ENCODE measurements around the gene CTXN1.
A peak's percentile ranks its signal among the peaks of the same experiment; 100 is the strongest.

Gene CTXN1

GRCh38 chr19:7928741-7929701 is 3.1 kb upstream of the CTXN1 start:
- H3K4me3 ChIP-seq, result peak overlapping the region; percentile 59
- TF ChIP-seq CTCF (IDR thresholded peaks at IDR 0.05), result no peak

GRCh38 chr19:7928334-7928706 is 2.4 kb upstream of the CTXN1 start:
- no peak for DNase-seq (ENCODE audit: low spot score)
- TF ChIP-seq CTCF (IDR thresholded peaks at IDR 0.05), result no peak
- Histone ChIP-seq H3K4me3 (peak overlapping the region; percentile 12), H3K27ac (peak overlapping the region; percentile 94)

More at GRCh38 chr19:7928741-7929701, 3.1 kb upstream of the CTXN1 start:
- DNase-seq (ENCODE audit: low spot score), result no peak
- H3K27ac ChIP-seq, result peak overlapping the region; percentile 94

GRCh38 chr19:7927605-7928333 is 1.8 kb upstream of the CTXN1 start:
- H3K4me3 ChIP-seq, result peak overlapping the region; percentile 12
- no peak for TF ChIP-seq CTCF (IDR thresholded peaks at IDR 0.05)
- no peak for DNase-seq (ENCODE audit: low spot score)
- H3K27ac ChIP-seq, result peak overlapping the region; percentile 94

GRCh38 chr19:7926727-7927604 is 1.0 kb upstream of the CTXN1 start:
- peak overlapping the region; percentile 75 for H3K4me3 ChIP-seq
- peak overlapping the region; percentile 94 for H3K27ac ChIP-seq
- TF ChIP-seq CTCF (IDR thresholded peaks at IDR 0.05), result no peak
- no peak for DNase-seq (ENCODE audit: low spot score)

- Histone ChIP-seq H3K27ac (peak overlapping the region in 1 of 2 donors; percentile 94), H3K4me3 (peak overlapping the region; percentile 75)
- DNase-seq (ENCODE audit: low spot score), result no peak
- peak; percentile 83 for TF ChIP-seq CTCF (IDR thresholded peaks at IDR 0.05)
Observed at GRCh38 chr19:7925171-7925851, 624 bp downstream of the CTXN1 start.

GRCh38 chr19:7924651-7925170 is 1.2 kb downstream of the CTXN1 start:
- no peak for DNase-seq (ENCODE audit: low spot score)
- no peak for TF ChIP-seq CTCF (IDR thresholded peaks at IDR 0.05)
- Histone ChIP-seq H3K4me3 (peak overlapping the region; percentile 75), H3K27ac (peak overlapping the region in 1 of 2 donors; percentile 94)

Data from coronary artery (tissue), 2 donors.